Activated CD4-positive, alpha-beta T cell treated with anti-CD3 and anti-CD28 coated beads for 4 hours (primary cell): ENCODE results near the gene NYAP2.

Experiments used
- DNase-seq, 2 donors: peaks; one replicate each; pipeline ENCODE4 v3.0.0-alpha.2; 2020

The NYAP2 gene

DNA sequence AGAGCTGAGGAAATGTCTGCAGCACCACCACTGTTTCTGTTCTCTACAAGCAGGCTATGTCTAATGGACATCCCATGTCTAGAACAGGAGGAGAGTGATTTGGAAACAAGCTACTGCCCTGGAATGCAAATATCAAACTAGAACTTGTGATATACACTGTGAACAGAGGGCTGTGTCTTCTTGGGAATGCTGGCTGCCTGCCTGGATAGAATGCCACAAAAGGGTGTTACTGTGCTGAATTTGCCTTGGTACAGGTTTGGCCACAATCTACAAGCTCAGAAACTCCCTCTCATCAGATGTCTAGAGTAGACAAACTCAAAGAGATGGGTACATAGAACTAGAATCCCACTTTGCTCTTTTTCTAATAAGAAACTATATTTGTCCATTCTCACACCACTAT is 170.5 kb downstream of the NYAP2 start:
- DNase-seq = no peak

- no peak for DNase-seq
These were observed 174.1 kb downstream of the NYAP2 start for GRCh38 chr2:225573603-225574002.

DNA sequence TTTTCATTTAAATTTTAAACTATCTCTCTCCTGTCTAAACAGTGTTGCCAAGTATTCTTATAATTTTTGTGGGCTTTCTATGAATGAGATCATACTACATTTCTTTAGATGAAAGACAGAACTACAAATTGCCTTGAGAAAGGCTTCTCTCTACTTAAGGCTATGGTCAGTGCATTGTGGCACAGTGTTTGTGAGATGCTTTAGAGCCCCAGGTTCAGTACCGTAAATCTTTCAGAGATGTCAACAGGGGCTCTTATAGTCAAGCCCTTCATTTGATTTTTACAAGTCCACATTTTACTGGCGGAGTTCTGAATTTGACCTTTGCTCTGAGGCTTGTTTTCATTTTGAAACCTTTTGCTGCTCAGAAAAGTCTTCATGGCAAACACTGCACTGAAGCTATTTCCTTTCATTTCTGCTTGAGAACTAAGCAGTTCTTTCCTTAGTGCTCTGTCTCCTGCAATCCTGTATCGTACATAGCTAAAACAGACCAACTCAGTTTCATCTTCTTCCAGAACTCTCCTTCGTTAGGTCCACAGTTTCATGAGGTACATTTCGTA is 175.2 kb downstream of the NYAP2 start:
- DNase-seq = no peak

DNA sequence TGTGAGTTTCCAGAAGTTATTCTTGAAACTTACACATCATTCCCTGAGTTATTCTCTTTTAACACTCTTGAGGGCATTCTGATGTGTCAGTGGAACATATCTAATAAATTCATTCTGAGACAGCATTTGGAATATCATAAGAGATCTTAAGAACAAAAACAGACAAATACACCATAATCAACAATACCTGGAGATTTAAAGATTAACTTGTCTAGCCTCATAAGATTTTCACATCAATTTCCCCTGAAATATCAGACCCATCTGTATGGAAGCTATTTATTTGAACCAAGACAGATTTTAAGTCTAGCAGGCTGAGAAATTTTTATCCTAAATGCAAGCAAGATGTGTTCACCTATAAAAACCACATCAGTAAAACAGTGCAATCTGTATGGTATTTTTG is 181.6 kb downstream of the NYAP2 start:
- DNase-seq = no peak

GRCh38 chr2:225581906-225582305 is 182.4 kb downstream of the NYAP2 start:
- DNase-seq = no peak

DNA sequence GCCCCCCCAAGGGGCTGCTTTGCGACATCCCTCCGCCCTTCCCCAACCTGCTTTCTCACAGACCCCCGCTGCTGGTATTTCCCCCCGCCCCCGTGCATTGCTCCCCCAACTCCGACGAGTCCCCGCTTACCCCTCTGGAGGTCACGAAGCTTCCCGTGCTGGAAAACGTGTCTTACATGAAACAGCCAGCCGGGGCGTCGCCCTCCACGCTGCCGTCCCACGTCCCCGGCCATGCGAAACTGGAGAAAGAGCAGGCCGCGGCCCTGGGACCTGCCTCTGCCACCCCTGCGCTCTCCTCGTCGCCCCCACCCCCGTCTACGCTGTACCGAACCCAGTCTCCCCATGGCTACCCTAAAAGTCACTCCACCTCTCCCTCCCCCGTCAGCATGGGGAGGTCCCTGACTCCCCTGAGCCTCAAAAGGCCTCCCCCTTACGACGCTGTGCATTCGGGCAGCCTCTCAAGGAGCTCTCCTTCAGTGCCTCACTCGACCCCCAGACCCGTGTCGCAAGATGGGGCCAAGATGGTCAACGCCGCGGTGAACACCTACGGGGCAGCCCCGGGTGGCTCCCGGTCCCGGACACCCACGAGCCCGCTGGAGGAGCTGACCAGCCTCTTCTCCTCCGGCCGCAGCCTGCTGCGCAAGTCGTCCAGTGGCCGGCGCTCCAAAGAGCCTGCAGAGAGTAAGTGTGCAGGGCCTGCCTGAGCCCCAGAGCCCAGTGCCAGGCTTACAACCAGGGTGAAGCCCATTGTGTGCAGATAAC is 183.0 kb downstream of the NYAP2 start:
- no peak for DNase-seq

GRCh38 chr2:225584796-225585195 is 185.3 kb downstream of the NYAP2 start:
- no peak for DNase-seq

DNA sequence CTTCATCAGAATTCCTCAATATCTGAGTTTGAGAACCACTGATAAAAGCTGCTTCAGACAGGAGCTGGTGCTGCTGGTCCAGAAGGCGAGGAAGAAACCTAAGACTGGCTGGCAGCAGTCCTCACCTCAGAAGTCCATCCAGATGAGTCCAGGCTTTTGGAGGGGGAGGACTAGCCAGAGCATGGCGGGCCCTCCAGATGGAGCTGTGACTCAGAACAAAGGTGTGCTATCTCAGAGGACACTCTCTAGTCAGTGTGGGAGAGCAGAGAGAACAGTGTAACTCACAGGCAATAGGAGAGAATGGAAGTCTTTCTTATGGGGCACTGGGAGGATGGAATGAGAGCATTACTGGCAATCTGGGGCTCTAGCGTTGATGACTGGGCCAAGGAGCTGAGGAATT is 191.4 kb downstream of the NYAP2 start:
- DNase-seq = no peak

DNA sequence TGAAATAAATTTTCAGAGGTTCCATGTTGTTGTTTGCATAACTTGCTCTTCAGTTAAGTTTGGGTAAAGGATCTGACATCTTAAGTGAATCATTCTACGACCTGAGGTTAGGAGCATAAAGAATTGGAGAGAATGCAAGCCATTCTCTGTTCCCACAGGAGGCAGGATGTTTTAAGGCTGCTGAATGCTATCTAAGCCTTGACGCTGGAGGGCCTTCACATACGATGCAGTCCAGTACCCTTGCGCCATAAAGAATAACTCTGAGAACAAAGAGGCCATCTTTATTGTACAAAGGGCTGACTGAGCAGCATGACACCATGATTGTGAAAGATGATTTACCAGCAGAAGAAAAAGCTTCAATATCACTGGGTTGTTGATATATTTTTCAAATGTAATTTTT is 198.4 kb downstream of the NYAP2 start:
- DNase-seq = no peak

DNA sequence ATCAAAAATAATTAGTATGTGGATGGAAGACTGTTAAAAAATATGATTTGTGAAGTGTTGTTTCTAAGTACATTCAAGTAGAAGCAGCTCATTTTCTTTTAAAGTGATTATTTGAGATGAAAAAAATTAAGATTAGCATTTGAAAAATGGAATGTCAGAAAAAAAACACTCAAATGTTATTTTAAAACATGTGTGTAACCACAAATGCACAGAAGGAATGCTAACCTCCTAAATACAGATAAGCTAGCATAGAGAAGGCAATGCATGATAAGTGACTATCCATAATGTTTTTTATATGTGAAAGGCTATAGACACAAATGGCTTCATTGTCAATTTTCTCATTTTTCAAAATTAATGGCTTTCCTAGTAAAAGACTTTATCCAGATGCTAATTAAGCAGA is 198.9 kb downstream of the NYAP2 start:
- no peak for DNase-seq

GRCh38 chr2:225598897-225599296 is 199.4 kb downstream of the NYAP2 start:
- DNase-seq = no peak

DNA sequence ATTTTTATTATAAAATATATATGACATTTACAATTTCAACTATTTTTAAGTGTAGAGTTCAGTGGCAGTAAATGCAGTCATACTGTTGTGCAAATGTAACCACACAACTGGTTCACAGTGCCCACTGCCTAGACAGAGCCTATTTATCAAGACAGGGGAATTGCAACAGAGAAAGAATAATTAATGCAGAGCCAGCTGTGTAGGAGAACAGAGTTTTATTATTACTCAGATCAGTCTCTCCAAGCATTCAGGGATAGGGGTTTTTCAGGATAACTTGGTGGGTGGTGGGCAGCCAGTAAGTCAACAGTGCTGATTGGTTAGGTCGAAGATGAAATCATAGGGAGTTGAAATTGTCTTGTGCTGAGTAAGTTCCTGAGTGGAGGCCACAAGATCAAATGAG is 200.3 kb downstream of the NYAP2 start:
- DNase-seq = no peak

- no peak for DNase-seq
These were observed 200.9 kb downstream of the NYAP2 start for GRCh38 chr2:225600444-225600843.

- DNase-seq = no peak
These were observed 201.4 kb downstream of the NYAP2 start for GRCh38 chr2:225600865-225601264.

GRCh38 chr2:225602205-225602604 is 202.7 kb downstream of the NYAP2 start:
- no peak for DNase-seq

DNA sequence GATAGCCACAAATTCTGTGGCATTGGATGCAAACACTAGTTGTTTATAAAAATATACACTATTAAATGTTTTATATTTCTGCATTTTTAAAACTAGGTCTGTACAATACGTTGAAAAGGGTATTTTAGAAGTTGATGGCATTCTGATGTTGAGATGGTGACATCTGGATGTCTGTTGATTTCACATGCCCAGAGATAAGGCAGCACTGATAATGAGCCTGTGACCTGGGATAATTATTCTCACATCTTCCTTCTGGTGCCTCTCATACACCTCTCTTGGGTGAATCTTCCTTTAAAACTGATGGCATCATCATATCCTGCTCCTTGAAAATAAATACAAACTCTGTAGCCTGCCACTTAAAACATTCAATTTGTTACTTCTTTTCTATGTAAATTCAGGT is 208.6 kb downstream of the NYAP2 start:
- DNase-seq = no peak

GRCh38 chr2:225612636-225613035 is 213.1 kb downstream of the NYAP2 start:
- DNase-seq = no peak

GRCh38 chr2:225614915-225615314 is 215.4 kb downstream of the NYAP2 start:
- no peak for DNase-seq

GRCh38 chr2:225615514-225615913 is 216.0 kb downstream of the NYAP2 start:
- DNase-seq = no peak

GRCh38 chr2:225616372-225616771 is 216.9 kb downstream of the NYAP2 start:
- DNase-seq = no peak

DNA sequence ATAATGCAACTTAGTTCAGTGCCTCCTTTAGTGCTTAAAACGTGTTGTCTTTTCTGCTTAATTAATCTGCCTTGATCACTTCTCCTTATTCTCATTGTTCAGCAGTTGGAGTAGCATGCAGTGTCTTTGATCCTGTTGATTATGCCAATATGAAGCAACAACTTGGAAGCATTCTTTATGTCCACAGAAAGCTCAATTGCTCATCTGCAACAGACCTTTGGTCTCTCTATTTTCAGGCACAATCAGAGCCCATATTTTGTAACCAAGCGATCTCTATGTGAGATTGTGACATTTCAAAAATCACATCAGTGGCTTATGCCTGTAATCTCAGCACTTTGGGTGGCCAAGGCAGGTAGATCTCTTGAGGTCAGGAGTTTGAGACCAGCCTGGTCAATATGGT is 217.3 kb downstream of the NYAP2 start:
- no peak for DNase-seq

- no peak for DNase-seq
These were observed 220.7 kb downstream of the NYAP2 start for GRCh38 chr2:225620227-225620626.

DNA sequence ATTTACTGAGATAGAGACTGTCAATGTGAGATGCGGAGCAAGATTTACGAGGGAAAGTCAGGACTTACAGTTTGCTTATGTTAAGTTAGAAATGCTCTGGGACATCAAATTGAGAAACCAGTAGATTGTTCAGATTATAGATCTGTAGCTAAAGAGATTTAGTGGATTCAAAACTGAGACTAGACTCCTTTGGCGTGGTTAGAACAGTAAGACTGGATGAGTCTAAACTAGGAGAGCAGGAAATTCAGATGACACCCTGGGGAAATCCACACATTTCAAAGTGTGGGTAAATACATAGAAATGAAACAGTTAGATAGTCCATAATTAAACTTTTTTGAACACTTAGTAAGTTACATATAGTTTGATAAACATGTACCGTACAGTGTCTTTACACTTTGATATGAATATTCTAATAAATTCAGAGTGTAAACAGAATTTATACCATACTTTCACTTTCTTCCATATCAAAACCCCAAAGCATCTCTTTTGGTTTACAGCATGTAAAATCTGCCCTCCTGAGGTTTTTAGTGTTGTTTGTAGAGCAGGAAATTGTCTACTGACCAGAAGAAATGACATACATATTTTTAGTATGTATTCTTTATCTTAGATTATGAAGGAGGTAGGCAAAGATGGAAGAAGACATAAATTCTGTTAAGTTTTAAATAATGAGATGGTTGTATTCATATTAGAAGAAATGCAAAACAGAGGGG is 231.5 kb downstream of the NYAP2 start:
- no peak for DNase-seq

DNA sequence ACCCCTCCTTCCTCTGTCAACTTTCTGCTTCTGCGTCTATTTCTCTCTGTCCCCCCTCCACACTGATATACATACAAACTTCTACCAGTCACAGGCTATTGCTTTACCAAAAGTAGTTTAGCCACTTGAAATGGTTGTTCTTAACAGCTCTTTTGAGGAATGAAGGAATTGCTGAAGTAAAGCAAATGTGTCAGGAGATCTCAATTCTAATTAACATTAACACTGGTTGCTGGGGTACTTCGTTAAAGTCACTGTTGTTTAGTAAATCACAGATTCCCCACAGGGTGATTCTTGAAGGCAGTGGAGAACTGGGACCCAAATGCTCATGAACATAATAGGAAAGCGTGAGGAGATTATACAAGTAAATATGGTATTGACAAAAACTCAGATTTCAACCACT is 232.8 kb downstream of the NYAP2 start:
- no peak for DNase-seq
